Measurements from ENCODE around the gene TNFRSF9.
A peak's percentile ranks its signal among the peaks of the same experiment; 100 is the strongest.
"Not testable (repeated sequence)": the region's sequence is repeated elsewhere in the genome, so short reads cannot be mapped to it uniquely, and the experiment has no call there.

TNFRSF9 gene

GRCh38 chr1:7961216-7962013 is 20.8 kb upstream of the TNFRSF9 start, which contains the start of gene PARK7:
Gene PARK7, plus strand, starts transcription at chr1:7961711. Its CDS starts 1,075 bp downstream, at chr1:7962786.
- DNase-seq (ENCODE audit: low read depth), result peak; percentile 99

GRCh38 chr1:7960867-7961215 is 20.2 kb upstream of the TNFRSF9 start:
- DNase-seq (ENCODE audit: low read depth), result no peak

GRCh38 chr1:7960165-7960564 is 19.5 kb upstream of the TNFRSF9 start:
- no peak for DNase-seq (ENCODE audit: low read depth)

- DNase-seq (ENCODE audit: low read depth), result peak; percentile 46
These were observed 15.8 kb upstream of the TNFRSF9 start for GRCh38 chr1:7956218-7957032.

GRCh38 chr1:7954683-7955082 is 14.0 kb upstream of the TNFRSF9 start:
- no peak for DNase-seq (ENCODE audit: low read depth)

- DNase-seq (ENCODE audit: low read depth), result no peak
These were observed 13.4 kb upstream of the TNFRSF9 start for GRCh38 chr1:7953850-7954609.

- DNase-seq (ENCODE audit: low read depth), result not testable (repeated sequence)
These were observed 12.2 kb upstream of the TNFRSF9 start for GRCh38 chr1:7952791-7953190.

GRCh38 chr1:7948960-7949359 is 8.3 kb upstream of the TNFRSF9 start:
- DNase-seq (ENCODE audit: low read depth), result peak; percentile 56

- DNase-seq (ENCODE audit: low read depth), result no peak
These were observed 2.6 kb upstream of the TNFRSF9 start for GRCh38 chr1:7943251-7943650.

GRCh38 chr1:7942214-7942921 is 1.7 kb upstream of the TNFRSF9 start:
- no peak for DNase-seq (ENCODE audit: low read depth)

GRCh38 chr1:7941437-7941793 is 776 bp upstream of the TNFRSF9 start:
- DNase-seq (ENCODE audit: low read depth), result no peak

- no peak for DNase-seq (ENCODE audit: low read depth)
These were observed 605 bp downstream of the TNFRSF9 start for GRCh38 chr1:7940034-7940433.

GRCh38 chr1:7938070-7938469 is 2.6 kb downstream of the TNFRSF9 start:
- DNase-seq (ENCODE audit: low read depth), result no peak

- no peak for DNase-seq (ENCODE audit: low read depth)
These were observed 8.0 kb downstream of the TNFRSF9 start for GRCh38 chr1:7932524-7933138.

GRCh38 chr1:7931446-7931812 is 9.2 kb downstream of the TNFRSF9 start:
- DNase-seq (ENCODE audit: low read depth), result no peak

- DNase-seq (ENCODE audit: low read depth), result no peak
These were observed 9.8 kb downstream of the TNFRSF9 start for GRCh38 chr1:7930645-7931445.

- no peak for DNase-seq (ENCODE audit: low read depth)
These were observed 11.0 kb downstream of the TNFRSF9 start for GRCh38 chr1:7929637-7930036.

GRCh38 chr1:7928247-7928646 is 12.4 kb downstream of the TNFRSF9 start:
- DNase-seq (ENCODE audit: low read depth), result no peak

- not testable (repeated sequence) for DNase-seq (ENCODE audit: low read depth)
These were observed 13.6 kb downstream of the TNFRSF9 start for GRCh38 chr1:7927061-7927460.

GRCh38 chr1:7922301-7922700 is 18.3 kb downstream of the TNFRSF9 start:
- DNase-seq (ENCODE audit: low read depth), result no peak

GRCh38 chr1:7921796-7922195 is 18.8 kb downstream of the TNFRSF9 start:
- no peak for DNase-seq (ENCODE audit: low read depth)

Data from GM04504 (cell line).